ENCODE data around the gene POLD2.

Gene POLD2

GRCh38 chr7:44158873-44159631 is 35.7 kb upstream of the POLD2 start:
- WGBS, 2 experiments (ENCODE audit: insufficient coverage in 2 of 2): 91 to 93% methylated on average over 7 to 10 of the region's 12 CpGs
- Histone ChIP-seq H3K36me3 (ENCODE audit: control insufficient read depth, insufficient read depth, low read length) (no peaks in the 10 kb centered on the region), H3K9me3 (ENCODE audit: control insufficient read depth, low read length) (no peaks in the 10 kb centered on the region), H3K4me3 (ENCODE audit: extremely low read depth, insufficient read depth, low read length, poor library complexity, severe bottlenecking) (no peak overlapping the region), H3K27ac (ENCODE audit: low read depth, low read length, severe bottlenecking) (no peak overlapping the region), H3K4me1 (ENCODE audit: control insufficient read depth, insufficient read depth, low read length, poor library complexity, severe bottlenecking) (peaks cover 8% of the 10 kb centered on the region)

- Histone ChIP-seq H3K4me1 (ENCODE audit: control insufficient read depth, insufficient read depth, low read length, poor library complexity, severe bottlenecking) (peaks cover 5% of the 10 kb centered on the region), H3K9me3 (ENCODE audit: control insufficient read depth, low read length) (no peaks in the 10 kb centered on the region), H3K36me3 (ENCODE audit: control insufficient read depth, insufficient read depth, low read length) (no peaks in the 10 kb centered on the region), H3K4me3 (ENCODE audit: extremely low read depth, insufficient read depth, low read length, poor library complexity, severe bottlenecking) (no peak overlapping the region), H3K27ac (ENCODE audit: low read depth, low read length, severe bottlenecking) (no peak overlapping the region)
- WGBS, 2 experiments (ENCODE audit: insufficient coverage in 2 of 2): 91 to 94% methylated on average over 10 of the region's 10 CpGs
Measured at GRCh38 chr7:44158096-44158872, 34.9 kb upstream of the POLD2 start.

- WGBS, 2 experiments (ENCODE audit: insufficient coverage in 2 of 2): 73 to 85% methylated on average over 13 to 15 of the region's 15 CpGs
- no peak overlapping the region for H3K4me3 ChIP-seq (ENCODE audit: extremely low read depth, insufficient read depth, low read length, poor library complexity, severe bottlenecking)
- H3K9me3 ChIP-seq (ENCODE audit: control insufficient read depth, low read length): no peaks in the 10 kb centered on the region
- no peaks in the 10 kb centered on the region for H3K4me1 ChIP-seq (ENCODE audit: control insufficient read depth, insufficient read depth, low read length, poor library complexity, severe bottlenecking)
- no peaks in the 10 kb centered on the region for H3K36me3 ChIP-seq (ENCODE audit: control insufficient read depth, insufficient read depth, low read length)
- no peak overlapping the region for H3K27ac ChIP-seq (ENCODE audit: low read depth, low read length, severe bottlenecking)
Measured at GRCh38 chr7:44157116-44158080, 34.0 kb upstream of the POLD2 start.

DNA sequence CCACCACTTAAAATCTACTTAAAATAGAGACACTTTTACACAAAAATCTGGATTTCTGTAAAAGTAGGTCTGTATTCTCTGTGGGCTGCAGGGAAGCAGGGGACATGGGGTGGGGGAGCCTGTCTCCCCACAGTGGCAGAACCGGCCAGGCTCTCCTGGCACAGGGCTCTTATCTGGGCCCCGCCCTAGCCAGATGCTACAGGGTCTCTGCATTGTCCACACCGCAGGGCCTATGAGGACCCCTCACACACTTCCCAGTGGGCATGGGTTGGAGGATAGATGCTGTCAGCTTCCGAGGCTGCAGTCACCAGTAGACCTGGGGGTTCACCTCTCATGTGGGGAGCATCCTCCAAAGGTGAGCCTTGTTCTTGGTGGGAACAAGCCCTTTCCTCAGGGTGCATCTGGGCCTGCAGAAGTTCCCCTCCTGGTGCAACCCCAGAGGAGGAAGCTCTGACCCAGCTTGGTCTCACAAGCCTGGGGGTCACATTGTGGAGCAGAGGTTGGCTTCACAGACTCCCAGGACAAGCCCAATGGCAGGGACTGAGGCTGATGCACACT is 33.2 kb upstream of the POLD2 start:
- Histone ChIP-seq H3K4me1 (ENCODE audit: control insufficient read depth, insufficient read depth, low read length, poor library complexity, severe bottlenecking) (no peaks in the 10 kb centered on the region), H3K9me3 (ENCODE audit: control insufficient read depth, low read length) (no peaks in the 10 kb centered on the region), H3K36me3 (ENCODE audit: control insufficient read depth, insufficient read depth, low read length) (no peaks in the 10 kb centered on the region), H3K4me3 (ENCODE audit: extremely low read depth, insufficient read depth, low read length, poor library complexity, severe bottlenecking) (no peak overlapping the region), H3K27ac (ENCODE audit: low read depth, low read length, severe bottlenecking) (no peak overlapping the region)
- WGBS, 2 experiments (ENCODE audit: insufficient coverage in 2 of 2): 87% methylated on average over 3 of the region's 4 CpGs; no CpG with 5 or more reads in 1 of the 2 experiments

DNA sequence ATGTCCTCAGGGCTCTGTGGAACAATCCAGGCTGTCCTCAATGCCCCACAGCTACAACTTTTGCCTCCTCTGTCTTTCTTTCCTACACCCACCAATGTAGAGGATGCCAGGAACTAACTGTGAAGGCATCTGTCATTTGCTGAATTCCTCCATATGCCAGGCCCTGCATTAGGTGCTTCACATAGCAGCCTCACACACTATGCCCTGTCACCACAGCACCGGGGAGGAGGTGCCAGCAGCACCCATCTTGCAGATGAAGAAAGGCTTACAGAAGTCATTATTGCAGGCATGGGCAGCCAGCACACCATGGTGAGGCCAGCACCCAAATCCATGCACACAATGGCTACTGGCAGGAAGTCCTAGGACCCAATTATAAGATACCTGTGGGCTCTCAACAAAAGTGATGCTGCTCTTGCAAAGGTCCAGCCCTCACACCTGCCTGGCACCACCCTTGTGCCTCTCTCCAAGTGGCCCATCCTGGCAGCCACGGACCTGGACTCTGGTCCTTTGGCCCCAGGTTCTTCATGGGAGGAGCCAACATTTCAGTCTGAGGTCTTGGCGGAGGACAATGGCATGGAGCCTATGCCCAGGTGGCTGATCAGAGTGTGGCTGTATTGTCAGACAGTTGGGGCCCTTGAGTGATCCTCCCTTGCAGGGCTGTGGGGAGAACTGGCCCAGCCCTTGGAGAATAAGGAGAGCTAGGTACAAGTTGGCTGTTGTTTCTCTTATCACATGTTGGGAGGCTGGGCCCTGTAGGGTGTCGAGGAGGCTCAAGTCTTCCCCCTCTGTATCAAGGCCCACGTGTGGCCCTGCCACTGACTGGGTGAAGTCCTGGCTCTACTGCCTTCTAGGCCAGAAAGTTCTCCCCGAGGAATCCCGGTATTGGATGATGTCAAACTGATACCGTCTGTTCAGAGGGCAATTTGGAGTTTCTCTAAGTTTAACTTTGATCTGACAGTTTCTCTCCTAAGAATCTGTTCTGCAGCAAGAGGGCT is 32.1 kb upstream of the POLD2 start:
- Histone ChIP-seq H3K4me3 (ENCODE audit: extremely low read depth, insufficient read depth, low read length, poor library complexity, severe bottlenecking) (no peak overlapping the region), H3K4me1 (ENCODE audit: control insufficient read depth, insufficient read depth, low read length, poor library complexity, severe bottlenecking) (no peaks in the 10 kb centered on the region), H3K36me3 (ENCODE audit: control insufficient read depth, insufficient read depth, low read length) (no peaks in the 10 kb centered on the region), H3K27ac (ENCODE audit: low read depth, low read length, severe bottlenecking) (no peak overlapping the region), H3K9me3 (ENCODE audit: control insufficient read depth, low read length) (no peaks in the 10 kb centered on the region)
- 92 to 98% methylated on average over 8 of the region's 8 CpGs for WGBS, 2 experiments (ENCODE audit: insufficient coverage in 2 of 2)

GRCh38 chr7:44154703-44155102 is 31.4 kb upstream of the POLD2 start:
- Histone ChIP-seq H3K36me3 (ENCODE audit: control insufficient read depth, insufficient read depth, low read length) (no peaks in the 10 kb centered on the region), H3K4me1 (ENCODE audit: control insufficient read depth, insufficient read depth, low read length, poor library complexity, severe bottlenecking) (no peaks in the 10 kb centered on the region), H3K9me3 (ENCODE audit: control insufficient read depth, low read length) (no peaks in the 10 kb centered on the region), H3K4me3 (ENCODE audit: extremely low read depth, insufficient read depth, low read length, poor library complexity, severe bottlenecking) (no peak overlapping the region), H3K27ac (ENCODE audit: low read depth, low read length, severe bottlenecking) (no peak overlapping the region)
- 83 to 93% methylated on average over 2 to 3 of the region's 3 CpGs for WGBS, 2 experiments (ENCODE audit: insufficient coverage in 2 of 2)

- 93 to 100% methylated on average over 5 of the region's 5 CpGs for WGBS, 2 experiments (ENCODE audit: insufficient coverage in 2 of 2)
- Histone ChIP-seq H3K4me1 (ENCODE audit: control insufficient read depth, insufficient read depth, low read length, poor library complexity, severe bottlenecking) (no peaks in the 10 kb centered on the region), H3K4me3 (ENCODE audit: extremely low read depth, insufficient read depth, low read length, poor library complexity, severe bottlenecking) (no peak overlapping the region), H3K27ac (ENCODE audit: low read depth, low read length, severe bottlenecking) (no peak overlapping the region), H3K36me3 (ENCODE audit: control insufficient read depth, insufficient read depth, low read length) (no peaks in the 10 kb centered on the region), H3K9me3 (ENCODE audit: control insufficient read depth, low read length) (no peaks in the 10 kb centered on the region)
Measured at GRCh38 chr7:44153948-44154335, 30.6 kb upstream of the POLD2 start.

GRCh38 chr7:44152971-44153947 is 29.9 kb upstream of the POLD2 start:
- no peak overlapping the region for H3K4me3 ChIP-seq (ENCODE audit: extremely low read depth, insufficient read depth, low read length, poor library complexity, severe bottlenecking)
- H3K27ac ChIP-seq (ENCODE audit: low read depth, low read length, severe bottlenecking): no peak overlapping the region
- no peaks in the 10 kb centered on the region for H3K36me3 ChIP-seq (ENCODE audit: control insufficient read depth, insufficient read depth, low read length)
- WGBS, 2 experiments (ENCODE audit: insufficient coverage in 2 of 2): 86 to 88% methylated on average over 13 to 20 of the region's 22 CpGs
- no peaks in the 10 kb centered on the region for H3K4me1 ChIP-seq (ENCODE audit: control insufficient read depth, insufficient read depth, low read length, poor library complexity, severe bottlenecking)
- H3K9me3 ChIP-seq (ENCODE audit: control insufficient read depth, low read length): no peaks in the 10 kb centered on the region

DNA sequence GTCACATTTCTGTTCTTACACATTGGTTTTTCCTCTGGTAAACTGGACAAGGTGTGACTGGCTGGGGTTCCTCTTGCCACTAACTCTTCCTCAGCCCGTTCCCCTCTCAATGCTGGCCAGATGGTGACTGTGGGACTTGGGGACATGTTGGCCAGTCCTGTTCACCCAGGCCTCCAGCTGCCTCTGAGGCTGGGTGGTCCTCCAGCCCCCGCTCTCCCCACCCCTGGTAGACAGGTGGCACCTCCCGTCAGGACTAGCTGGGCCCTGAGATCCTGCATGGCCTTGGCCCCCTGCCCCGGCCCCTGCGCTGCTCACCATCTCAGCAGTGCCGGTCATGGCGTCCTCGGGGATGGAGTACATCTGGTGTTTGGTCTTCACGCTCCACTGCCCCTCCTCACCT is 28.6 kb upstream of the POLD2 start:
- no peaks in the 10 kb centered on the region for H3K4me1 ChIP-seq (ENCODE audit: control insufficient read depth, insufficient read depth, low read length, poor library complexity, severe bottlenecking)
- H3K4me3 ChIP-seq (ENCODE audit: extremely low read depth, insufficient read depth, low read length, poor library complexity, severe bottlenecking): no peak overlapping the region
- no peaks in the 10 kb centered on the region for H3K9me3 ChIP-seq (ENCODE audit: control insufficient read depth, low read length)
- H3K36me3 ChIP-seq (ENCODE audit: control insufficient read depth, insufficient read depth, low read length): no peaks in the 10 kb centered on the region
- no peak overlapping the region for H3K27ac ChIP-seq (ENCODE audit: low read depth, low read length, severe bottlenecking)
- 97% methylated on average over 5 to 9 of the region's 9 CpGs for WGBS, 2 experiments (ENCODE audit: insufficient coverage in 2 of 2)
